HFFc6 (cell line): Measurements from ENCODE around the gene TOP2A. TPM values are rescaled to one million over a fixed set of nuclear protein-coding genes. Genes with fewer than 3 reads are reported as not detected.
A peak's percentile ranks its signal among the peaks of the same experiment; 100 is the strongest.

Source experiments
- DNase-seq: peaks from one replicate; pipeline ENCODE4 v3.0.0-alpha.2; 2018
- H3K27ac Mint-ChIP-seq: 2 replicates; pipeline ENCODE4 v1.8.0; 2020; ENCODE audit warnings: mild to moderate bottlenecking, mixed read lengths
- H3K27me3 Mint-ChIP-seq: 2 replicates; pipeline ENCODE4 v1.8.0; 2021; ENCODE audit warnings: mild to moderate bottlenecking, moderate library complexity, mixed read lengths; ENCODE audit not compliant: insufficient read depth
- H3K36me3 Mint-ChIP-seq: 2 replicates; pipeline ENCODE4 v1.8.0; 2021; ENCODE audit warnings: low read depth, mixed read lengths
- H3K4me1 Mint-ChIP-seq: 2 replicates; pipeline ENCODE4 v1.8.0; 2020; ENCODE audit warnings: low read depth, mixed read lengths
- H3K4me3 Mint-ChIP-seq: 2 replicates; pipeline ENCODE4 v1.8.0; 2020; ENCODE audit warnings: mild to moderate bottlenecking, moderate library complexity, mixed read lengths
- H3K9me3 Mint-ChIP-seq: 2 replicates; pipeline ENCODE4 v1.8.0; 2020; ENCODE audit warnings: mild to moderate bottlenecking, mixed read lengths
- CTCF ChIP-seq: fragments of 200-600 bp; sonication (generic); IDR thresholded peaks from 2 replicates; pipeline ENCODE4 v1.5.0; 2021; ENCODE audit warnings: antibody characterized with exemption, mild to moderate bottlenecking
- total RNA-seq, 6 experiments: library from RNA; stranded (reverse); fragmentation: NEBNext Ultra II Directional; extraction: Animal tissue kit (Norgen Biotek cat#: 25700); gene quantifications; 2 replicates in 1 of 6; 3 replicates in 5 of 6; pipeline ENCODE4 v1.2.3, GENCODE V29; 2021

TOP2A gene
- total RNA-seq, 6 experiments from 2014 or later = 73.2 to 170 (median 150) TPM

- H3K4me1 Mint-ChIP-seq = peaks cover 24% of the 10 kb centered on the region
- H3K27ac Mint-ChIP-seq = no peak overlapping the region
- no peak for TF ChIP-seq CTCF
- DNase-seq = no peak
- H3K36me3 Mint-ChIP-seq = peaks cover 5% of the 10 kb centered on the region
- H3K4me3 Mint-ChIP-seq = no peak overlapping the region
- no peaks in the 10 kb centered on the region for H3K9me3 Mint-ChIP-seq
- peaks cover 4% of the 10 kb centered on the region for H3K27me3 Mint-ChIP-seq
These were observed 22.5 kb upstream of the TOP2A start for GRCh38 chr17:40440166-40440565.

- Mint-ChIP-seq H3K27me3 (no peaks in the 10 kb centered on the region), H3K4me3 (no peak overlapping the region)
- DNase-seq = no peak
These were observed 19.5 kb upstream of the TOP2A start for GRCh38 chr17:40437095-40437732.

GRCh38 chr17:40436636-40437035 is 18.9 kb upstream of the TOP2A start:
- no peak for DNase-seq
- Mint-ChIP-seq H3K36me3 (no peaks in the 10 kb centered on the region), H3K4me3 (no peak overlapping the region), H3K4me1 (peaks cover 23% of the 10 kb centered on the region), H3K27me3 (no peaks in the 10 kb centered on the region), H3K9me3 (no peaks in the 10 kb centered on the region), H3K27ac (no peak overlapping the region)
- no peak for TF ChIP-seq CTCF

More at GRCh38 chr17:40437095-40437732, 19.5 kb upstream of the TOP2A start:
- no peaks in the 10 kb centered on the region for H3K9me3 Mint-ChIP-seq
- no peak for TF ChIP-seq CTCF
- H3K4me1 Mint-ChIP-seq = peaks cover 24% of the 10 kb centered on the region
- H3K36me3 Mint-ChIP-seq = no peaks in the 10 kb centered on the region
- no peak overlapping the region for H3K27ac Mint-ChIP-seq

GRCh38 chr17:40433551-40434415 is 16.1 kb upstream of the TOP2A start:
- H3K4me3 Mint-ChIP-seq = no peak overlapping the region
- H3K27me3 Mint-ChIP-seq = no peaks in the 10 kb centered on the region; the same call in 1 of the 2 replicates
- no peak for DNase-seq
- peaks cover 23% of the 10 kb centered on the region for H3K4me1 Mint-ChIP-seq
- peak; percentile 67 for TF ChIP-seq CTCF
- no peaks in the 10 kb centered on the region for H3K36me3 Mint-ChIP-seq
- H3K27ac Mint-ChIP-seq = no peak overlapping the region
- H3K9me3 Mint-ChIP-seq = no peaks in the 10 kb centered on the region

GRCh38 chr17:40432864-40433528 is 15.3 kb upstream of the TOP2A start:
- Mint-ChIP-seq H3K4me1 (peaks cover 23% of the 10 kb centered on the region), H3K36me3 (no peaks in the 10 kb centered on the region), H3K4me3 (no peak overlapping the region), H3K27ac (no peak overlapping the region), H3K27me3 (no peaks in the 10 kb centered on the region; the same call in 1 of the 2 replicates), H3K9me3 (no peaks in the 10 kb centered on the region)
- no peak for TF ChIP-seq CTCF
- DNase-seq = no peak
